Measurements from ENCODE around the gene CFP. TPM values are rescaled to one million over a fixed set of nuclear protein-coding genes. Genes with fewer than 3 reads are reported as not detected.

CFP gene
- total RNA-seq, 1 experiment from 2014 or later = 0.34 TPM

GRCh38 chrX:47590984-47591383, 38.7 kb downstream of the CFP start:
- Histone ChIP-seq H3K36me3 (ENCODE audit: control insufficient read depth, insufficient read depth, low read length) (no peaks in the 10 kb centered on the region), H3K27me3 (replicated peaks; ENCODE audit: control insufficient read depth, insufficient read depth, low read length) (no peaks in the 10 kb centered on the region), H3K4me3 (ENCODE audit: low read depth, low read length) (no peak overlapping the region), H3K4me1 (no peaks in the 10 kb centered on the region), H3K9me3 (no peaks in the 10 kb centered on the region)
- H3K27ac Mint-ChIP-seq (ENCODE audit: unreplicated experiment) = no peak overlapping the region
- H3K36me3 Mint-ChIP-seq (ENCODE audit: insufficient read depth, unreplicated experiment) = no peaks in the 10 kb centered on the region
- no peak for DNase-seq
- no peaks in the 10 kb centered on the region for H3K27me3 Mint-ChIP-seq (ENCODE audit: insufficient read depth, unreplicated experiment)
- POLR2A ChIA-PET = no interaction called here
- CTCF ChIA-PET = no interaction called here
- intact Hi-C loops (cut with micrococcal nuclease; ENCODE audit: unreplicated experiment) = no loop called here
- H3K9me3 Mint-ChIP-seq (ENCODE audit: unreplicated experiment) = no peaks in the 10 kb centered on the region
- H3K4me1 Mint-ChIP-seq (ENCODE audit: low read depth, unreplicated experiment) = no peaks in the 10 kb centered on the region
- BruUV-seq (replicated peaks) = no TSS peak
- no peak for TF ChIP-seq CTCF (IDR thresholded peaks at IDR 0.05; ENCODE audit: insufficient read depth in 1 of 2, low read depth in 1 of 2, low read length in 1 of 2, severe bottlenecking in 1 of 2, unreplicated experiment in 1 of 2)
- no peak overlapping the region for H3K4me3 Mint-ChIP-seq (ENCODE audit: unreplicated experiment)

GRCh38 chrX:47587906-47588735, 41.6 kb downstream of the CFP start:
- POLR2A ChIA-PET = no interaction called here
- intact Hi-C loops (cut with micrococcal nuclease; ENCODE audit: unreplicated experiment) = no loop called here
- Mint-ChIP-seq H3K27me3 (ENCODE audit: insufficient read depth, unreplicated experiment) (no peaks in the 10 kb centered on the region), H3K9me3 (ENCODE audit: unreplicated experiment) (no peaks in the 10 kb centered on the region), H3K4me3 (ENCODE audit: unreplicated experiment) (no peak overlapping the region), H3K36me3 (ENCODE audit: insufficient read depth, unreplicated experiment) (no peaks in the 10 kb centered on the region), H3K4me1 (ENCODE audit: low read depth, unreplicated experiment) (no peaks in the 10 kb centered on the region), H3K27ac (ENCODE audit: unreplicated experiment) (no peak overlapping the region)
- no TSS peak for BruUV-seq (replicated peaks)
- no peak for TF ChIP-seq CTCF (IDR thresholded peaks at IDR 0.05; ENCODE audit: insufficient read depth in 1 of 2, low read depth in 1 of 2, low read length in 1 of 2, severe bottlenecking in 1 of 2, unreplicated experiment in 1 of 2)
- no peaks in the 10 kb centered on the region for H3K9me3 ChIP-seq
- no peaks in the 10 kb centered on the region for H3K4me1 ChIP-seq
- H3K36me3 ChIP-seq (ENCODE audit: control insufficient read depth, insufficient read depth, low read length) = no peaks in the 10 kb centered on the region
- no peaks in the 10 kb centered on the region for H3K27me3 ChIP-seq (replicated peaks; ENCODE audit: control insufficient read depth, insufficient read depth, low read length)
- no peak for DNase-seq
- H3K4me3 ChIP-seq (ENCODE audit: low read depth, low read length) = no peak overlapping the region
- CTCF ChIA-PET = no interaction called here

GRCh38 chrX:47587091-47587891, 42.4 kb downstream of the CFP start:
- no peak for TF ChIP-seq CTCF (IDR thresholded peaks at IDR 0.05; ENCODE audit: insufficient read depth in 1 of 2, low read depth in 1 of 2, low read length in 1 of 2, severe bottlenecking in 1 of 2, unreplicated experiment in 1 of 2)
- Mint-ChIP-seq H3K27ac (ENCODE audit: unreplicated experiment) (no peak overlapping the region), H3K36me3 (ENCODE audit: insufficient read depth, unreplicated experiment) (no peaks in the 10 kb centered on the region), H3K27me3 (ENCODE audit: insufficient read depth, unreplicated experiment) (no peaks in the 10 kb centered on the region), H3K4me1 (ENCODE audit: low read depth, unreplicated experiment) (no peaks in the 10 kb centered on the region), H3K9me3 (ENCODE audit: unreplicated experiment) (no peaks in the 10 kb centered on the region), H3K4me3 (ENCODE audit: unreplicated experiment) (no peak overlapping the region)
- POLR2A ChIA-PET = no interaction called here
- intact Hi-C loops (cut with micrococcal nuclease; ENCODE audit: unreplicated experiment) = no loop called here
- CTCF ChIA-PET = no interaction called here
- H3K27me3 ChIP-seq (replicated peaks; ENCODE audit: control insufficient read depth, insufficient read depth, low read length) = no peaks in the 10 kb centered on the region
- no peak overlapping the region for H3K4me3 ChIP-seq (ENCODE audit: low read depth, low read length)
- H3K4me1 ChIP-seq = no peaks in the 10 kb centered on the region
- DNase-seq = no peak
- no TSS peak for BruUV-seq (replicated peaks)
- H3K9me3 ChIP-seq = no peaks in the 10 kb centered on the region
- H3K36me3 ChIP-seq (ENCODE audit: control insufficient read depth, insufficient read depth, low read length) = no peaks in the 10 kb centered on the region
